Measurements from ENCODE around the gene NFAM1. TPM values are rescaled to one million over a fixed set of nuclear protein-coding genes. Genes with fewer than 3 reads are reported as not detected.

NFAM1 gene
- total and polyA plus RNA-seq, 2 experiments from 2014 or later = 0.11 to 0.49 TPM

- TF ChIP-seq ZNF462 (CRISPR knock-in tag; IDR thresholded peaks at IDR 0.05) (no peak), EZH2phosphoT487 (IDR thresholded peaks at IDR 0.05; ENCODE audit: unreplicated experiment) (no peak), ZNF114 (CRISPR knock-in tag; IDR thresholded peaks at IDR 0.05) (no peak), STAT1 (IDR thresholded peaks at IDR 0.05; ENCODE audit: unreplicated experiment) (no peak), NANOG (IDR thresholded peaks at IDR 0.05; ENCODE audit: borderline replicate concordance) (no peak), CTCF (conservative IDR thresholded peaks at IDR 0.05; ENCODE audit: low read depth in 2 of 2) (no peak), ZNF331 (CRISPR knock-in tag; IDR thresholded peaks at IDR 0.05; ENCODE audit: low read depth) (no peak)
These were observed 20.3 kb upstream of the NFAM1 start (continued) for GRCh38 chr22:42452456-42452855.

- Mint-ChIP-seq H3K9me3 (peaks cover 3% of the 10 kb centered on the region), H3K4me1 (no peaks in the 10 kb centered on the region), H3K27ac (no peak overlapping the region), H3K4me3 (no peak overlapping the region), H3K36me3 (ENCODE audit: low read depth) (no peaks in the 10 kb centered on the region), H3K27me3 (ENCODE audit: insufficient read depth, low read depth, poor library complexity) (peaks cover 7% of the 10 kb centered on the region)
- H3F3A ChIP-seq (replicated peaks; ENCODE audit: low read depth) = no peaks in the 10 kb centered on the region
- no peak overlapping the region for H3K4me3 ChIP-seq
- H2AFZ ChIP-seq = no peak overlapping the region
- DNase-seq (ENCODE audit: low spot score) (no peak), ATAC-seq (no peak)
- no peaks in the 10 kb centered on the region for H4K20me1 ChIP-seq (replicated peaks; ENCODE audit: insufficient read depth)
- no peaks in the 10 kb centered on the region; the same call in 1 of the 2 replicates for H3K4me1 ChIP-seq (ENCODE audit: insufficient read depth)
- no peak for TF ChIP-seq JUNB (IDR thresholded peaks at IDR 0.05; ENCODE audit: unreplicated experiment)
- TF ChIP-seq STAT1 (IDR thresholded peaks at IDR 0.05; ENCODE audit: unreplicated experiment) = no peak
- no peak for TF ChIP-seq ZNF114 (CRISPR knock-in tag; IDR thresholded peaks at IDR 0.05)
- TF ChIP-seq ETS1 (IDR thresholded peaks at IDR 0.05) = no peak
- TF ChIP-seq EZH2phosphoT487 (IDR thresholded peaks at IDR 0.05; ENCODE audit: unreplicated experiment) = no peak
- TF ChIP-seq ZNF331 (CRISPR knock-in tag; IDR thresholded peaks at IDR 0.05; ENCODE audit: low read depth) = no peak
- H3K4me2 ChIP-seq = no peak overlapping the region
- H3K27ac ChIP-seq (ENCODE audit: low read depth) = no peak overlapping the region
- H3K79me2 ChIP-seq (replicated peaks; ENCODE audit: insufficient read depth) = no peaks in the 10 kb centered on the region
- no peaks in the 10 kb centered on the region for H3K36me3 ChIP-seq (ENCODE audit: insufficient read depth)
- H3K9me2 ChIP-seq (ENCODE audit: insufficient read depth) = no peaks in the 10 kb centered on the region
- H3K27me3 ChIP-seq (ENCODE audit: insufficient read depth) = no peaks in the 10 kb centered on the region
These were observed 19.4 kb upstream of the NFAM1 start for GRCh38 chr22:42451499-42452145.

All from GM23338 (cell line).